Activated CD4-positive, alpha-beta T cell treated with anti-CD3 and anti-CD28 coated beads, Interleukin-2, amount 50 U/mL, for 24 hours (primary cell): ENCODE measurements around the gene C2CD2L.
A peak's percentile ranks its signal among the peaks of the same experiment; 100 is the strongest.
"Not testable (repeated sequence)": the region's sequence is repeated elsewhere in the genome, so short reads cannot be mapped to it uniquely, and the experiment has no call there.

ENCODE experiments used
- DNase-seq, 2 donors: peaks; one replicate each; pipeline ENCODE4 v3.0.0-alpha.2; 2020; ENCODE audit warnings: low read depth in 1 of 2, low spot score in 1 of 2

The C2CD2L gene

GRCh38 chr11:119092880-119093842 is 14.0 kb upstream of the C2CD2L start:
- DNase-seq = no peak

GRCh38 chr11:119093942-119094815 is 13.0 kb upstream of the C2CD2L start:
- peak; percentile 18 to 22 for DNase-seq

- DNase-seq = no peak
These were observed 12.4 kb upstream of the C2CD2L start for GRCh38 chr11:119094816-119095065.

GRCh38 chr11:119095066-119095880 is 11.9 kb upstream of the C2CD2L start:
- peak; percentile 98 to 99 for DNase-seq

GRCh38 chr11:119099711-119100110 is 7.4 kb upstream of the C2CD2L start:
- DNase-seq = no peak

- DNase-seq = no peak
These were observed 6.7 kb upstream of the C2CD2L start for GRCh38 chr11:119100246-119100970.

GRCh38 chr11:119100994-119101758 is 6.0 kb upstream of the C2CD2L start:
- DNase-seq = no peak

- peak; percentile 72 to 83 for DNase-seq
These were observed 5.3 kb upstream of the C2CD2L start, which contains the start of gene DPAGT1 for GRCh38 chr11:119101759-119102423. DPAGT1 (minus strand) TSS chr11:119101853; CDS start chr11:119101655, 198 bp downstream.

- not testable (repeated sequence) for DNase-seq
These were observed 3.9 kb upstream of the C2CD2L start for GRCh38 chr11:119103161-119103664.

GRCh38 chr11:119103793-119104192 is 3.4 kb upstream of the C2CD2L start:
- DNase-seq = no peak

- no peak for DNase-seq
These were observed 498 bp downstream of the C2CD2L start for GRCh38 chr11:119107538-119108145.

GRCh38 chr11:119108146-119108856 is 1.2 kb downstream of the C2CD2L start:
- DNase-seq = no peak

GRCh38 chr11:119108857-119109221 is 1.7 kb downstream of the C2CD2L start:
- no peak for DNase-seq

- no peak for DNase-seq
These were observed 2.7 kb downstream of the C2CD2L start for GRCh38 chr11:119109843-119110242.

GRCh38 chr11:119110439-119110838 is 3.3 kb downstream of the C2CD2L start:
- DNase-seq = no peak

GRCh38 chr11:119111361-119111925 is 4.3 kb downstream of the C2CD2L start:
- DNase-seq = no peak

- DNase-seq = no peak
These were observed 5.3 kb downstream of the C2CD2L start for GRCh38 chr11:119112314-119113020.
